ENCODE data around the gene DYNC2LI1.

The DYNC2LI1 gene

DNA sequence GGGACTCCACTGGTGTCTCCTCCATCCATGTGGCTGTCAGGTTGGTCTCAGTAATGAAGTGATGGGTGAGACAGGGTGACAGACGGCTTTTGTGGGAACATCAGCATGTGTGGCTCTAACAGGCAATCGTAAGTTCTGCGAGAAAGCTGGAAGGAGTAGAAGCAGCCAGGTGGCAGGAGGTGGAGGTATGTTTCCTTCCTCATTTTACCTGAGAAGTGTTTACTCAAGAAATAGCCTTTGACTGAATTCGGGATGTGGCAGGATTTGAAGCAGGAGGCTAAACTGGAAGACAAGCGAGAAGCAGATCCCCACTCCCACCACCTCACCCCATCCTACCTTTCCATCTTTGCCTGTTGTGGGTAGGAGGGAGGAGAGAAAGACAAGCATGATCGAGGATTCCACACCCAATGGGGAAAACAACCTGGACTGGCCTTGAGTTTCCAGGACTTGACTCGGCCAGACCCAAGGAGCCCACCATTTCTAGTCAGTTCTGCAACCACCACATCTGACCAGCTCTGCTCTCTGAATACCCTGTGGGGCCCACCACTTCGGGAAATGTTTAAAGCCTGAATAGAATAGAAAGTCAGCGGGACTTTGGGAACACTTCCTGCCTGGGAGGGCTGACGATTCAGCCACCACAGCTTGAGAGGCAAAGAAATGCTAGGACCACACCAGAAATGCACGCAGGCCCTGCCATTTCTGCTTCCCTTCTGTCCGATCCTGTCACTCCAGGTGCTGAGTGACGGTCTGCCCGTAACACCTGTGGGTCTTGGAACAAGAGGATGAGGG is 66.1 kb downstream of the DYNC2LI1 start:
- H3K36me3 ChIP-seq (replicated peaks; ENCODE audit: insufficient read depth, low read length) = no peaks in the 10 kb centered on the region
- no peak overlapping the region for H3K4me2 ChIP-seq (ENCODE audit: low read depth, low read length)
- DNase-seq = no peak
- H3K27me3 ChIP-seq (replicated peaks; ENCODE audit: insufficient read depth, low read length) = no peaks in the 10 kb centered on the region
- no peaks in the 10 kb centered on the region for H4K20me1 ChIP-seq (ENCODE audit: insufficient read depth, low read length)
- H3K4me1 ChIP-seq (ENCODE audit: low read length) = no peaks in the 10 kb centered on the region
- H3K9me2 ChIP-seq (replicated peaks; ENCODE audit: insufficient read depth, low read length) = no peaks in the 10 kb centered on the region
- no peak overlapping the region for H3K9ac ChIP-seq (ENCODE audit: low read length)
- H3K27ac ChIP-seq (ENCODE audit: low read length) = no peak overlapping the region
- no peak overlapping the region for H3K4me3 ChIP-seq (ENCODE audit: low read length)
- TF ChIP-seq, protein P1, sequence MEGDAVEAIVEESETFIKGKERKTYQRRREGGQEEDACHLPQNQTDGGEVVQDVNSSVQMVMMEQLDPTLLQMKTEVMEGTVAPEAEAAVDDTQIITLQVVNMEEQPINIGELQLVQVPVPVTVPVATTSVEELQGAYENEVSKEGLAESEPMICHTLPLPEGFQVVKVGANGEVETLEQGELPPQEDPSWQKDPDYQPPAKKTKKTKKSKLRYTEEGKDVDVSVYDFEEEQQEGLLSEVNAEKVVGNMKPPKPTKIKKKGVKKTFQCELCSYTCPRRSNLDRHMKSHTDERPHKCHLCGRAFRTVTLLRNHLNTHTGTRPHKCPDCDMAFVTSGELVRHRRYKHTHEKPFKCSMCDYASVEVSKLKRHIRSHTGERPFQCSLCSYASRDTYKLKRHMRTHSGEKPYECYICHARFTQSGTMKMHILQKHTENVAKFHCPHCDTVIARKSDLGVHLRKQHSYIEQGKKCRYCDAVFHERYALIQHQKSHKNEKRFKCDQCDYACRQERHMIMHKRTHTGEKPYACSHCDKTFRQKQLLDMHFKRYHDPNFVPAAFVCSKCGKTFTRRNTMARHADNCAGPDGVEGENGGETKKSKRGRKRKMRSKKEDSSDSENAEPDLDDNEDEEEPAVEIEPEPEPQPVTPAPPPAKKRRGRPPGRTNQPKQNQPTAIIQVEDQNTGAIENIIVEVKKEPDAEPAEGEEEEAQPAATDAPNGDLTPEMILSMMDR (IDR thresholded peaks at IDR 0.05; ENCODE audit: low read length) = no peak
- TF ChIP-seq EZH2phosphoT487 (IDR thresholded peaks at IDR 0.05; ENCODE audit: low read length) = no peak
- no peak for TF ChIP-seq EZH2 (optimal IDR thresholded peaks at IDR 0.05; ENCODE audit: low read depth, low read length)
- H3F3A ChIP-seq (ENCODE audit: insufficient read depth, low read length) = no peaks in the 10 kb centered on the region
- H2AFZ ChIP-seq (ENCODE audit: low read length) = no peak overlapping the region
- H3K9me3 ChIP-seq (replicated peaks; ENCODE audit: insufficient read depth, low read length) = no peaks in the 10 kb centered on the region
- H3K79me2 ChIP-seq (ENCODE audit: low read length) = no peaks in the 10 kb centered on the region

DNA sequence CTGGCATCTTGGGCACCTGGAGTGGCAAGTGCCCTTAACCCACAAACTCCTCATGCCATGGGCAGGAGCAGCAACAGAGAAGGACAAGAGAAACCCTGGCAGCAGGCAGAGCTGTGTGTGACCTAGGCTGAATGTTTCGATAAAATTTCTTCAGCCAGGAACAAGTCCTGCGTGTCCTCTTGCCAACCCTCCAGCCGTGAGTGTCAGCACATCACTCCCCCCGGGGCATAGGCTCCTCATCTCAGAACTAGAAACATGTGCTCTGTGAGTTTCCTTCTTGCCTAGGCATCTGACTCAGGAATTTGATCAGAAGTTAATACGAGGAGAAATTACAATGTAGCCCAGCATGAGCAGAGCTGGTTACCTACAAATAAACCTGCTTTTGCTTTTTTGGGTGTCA is 67.1 kb downstream of the DYNC2LI1 start:
- Histone ChIP-seq H3K9me3 (replicated peaks; ENCODE audit: insufficient read depth, low read length) (no peaks in the 10 kb centered on the region), H3F3A (ENCODE audit: insufficient read depth, low read length) (no peaks in the 10 kb centered on the region), H3K79me2 (ENCODE audit: low read length) (no peaks in the 10 kb centered on the region), H3K9me2 (replicated peaks; ENCODE audit: insufficient read depth, low read length) (no peaks in the 10 kb centered on the region), H4K20me1 (ENCODE audit: insufficient read depth, low read length) (no peaks in the 10 kb centered on the region), H3K27ac (ENCODE audit: low read length) (no peak overlapping the region), H2AFZ (ENCODE audit: low read length) (no peak overlapping the region), H3K4me2 (ENCODE audit: low read depth, low read length) (no peak overlapping the region), H3K36me3 (replicated peaks; ENCODE audit: insufficient read depth, low read length) (no peaks in the 10 kb centered on the region), H3K4me1 (ENCODE audit: low read length) (no peaks in the 10 kb centered on the region), H3K27me3 (replicated peaks; ENCODE audit: insufficient read depth, low read length) (no peaks in the 10 kb centered on the region), H3K4me3 (ENCODE audit: low read length) (no peak overlapping the region), H3K9ac (ENCODE audit: low read length) (no peak overlapping the region)
- TF ChIP-seq EZH2 (optimal IDR thresholded peaks at IDR 0.05; ENCODE audit: low read depth, low read length) (no peak), EZH2phosphoT487 (IDR thresholded peaks at IDR 0.05; ENCODE audit: low read length) (no peak)
- TF ChIP-seq, protein P1 (IDR thresholded peaks at IDR 0.05; ENCODE audit: low read length) = no peak
- no peak for DNase-seq

DNA sequence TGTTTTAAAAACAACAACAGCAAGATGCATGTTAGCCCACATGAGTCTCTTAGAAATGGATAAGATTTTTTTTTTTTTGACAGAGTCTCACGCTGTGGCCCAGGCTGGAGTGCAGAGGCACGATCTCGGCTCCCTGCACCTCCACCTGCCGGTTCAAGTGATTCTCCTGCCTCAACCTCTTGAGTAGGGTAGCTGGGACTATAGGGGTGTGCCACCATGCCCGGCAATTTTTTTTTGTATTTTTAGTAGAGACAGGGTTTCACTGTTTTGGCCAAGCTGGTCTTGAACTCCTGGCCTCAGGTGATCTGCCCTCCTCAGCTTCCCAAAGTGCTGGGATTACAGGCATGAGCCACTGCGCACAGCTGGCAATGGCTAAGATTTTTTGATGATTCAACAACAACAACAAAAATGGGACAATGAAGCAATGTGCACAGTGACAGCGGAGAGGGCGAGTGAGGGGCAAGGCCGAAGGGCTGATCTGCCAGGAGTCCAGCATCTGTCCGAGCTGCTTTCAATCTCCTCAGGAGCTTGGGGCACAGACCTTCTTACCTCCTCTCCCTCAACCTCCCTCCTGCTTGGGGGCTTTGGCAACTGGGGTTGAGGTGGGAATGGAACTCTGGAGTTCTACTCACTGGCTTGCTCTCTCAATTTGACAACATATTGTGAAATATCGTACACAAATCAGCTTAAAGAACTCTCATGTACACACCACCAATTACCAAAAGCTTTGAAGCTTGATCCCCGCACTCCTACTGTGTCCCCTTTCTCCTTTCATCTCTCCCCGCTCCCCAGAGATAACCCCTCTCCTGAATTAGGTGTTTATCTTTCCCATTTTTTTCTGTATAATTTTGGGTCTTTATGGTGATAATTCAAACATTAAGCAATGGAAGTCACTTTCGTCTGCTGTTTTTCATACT is 68.4 kb downstream of the DYNC2LI1 start:
- Histone ChIP-seq H3K4me2 (ENCODE audit: low read depth, low read length) (no peak overlapping the region), H3K9ac (ENCODE audit: low read length) (no peak overlapping the region), H2AFZ (ENCODE audit: low read length) (no peak overlapping the region), H3F3A (ENCODE audit: insufficient read depth, low read length) (no peaks in the 10 kb centered on the region), H3K9me2 (replicated peaks; ENCODE audit: insufficient read depth, low read length) (no peaks in the 10 kb centered on the region), H4K20me1 (ENCODE audit: insufficient read depth, low read length) (no peaks in the 10 kb centered on the region), H3K27ac (ENCODE audit: low read length) (no peak overlapping the region), H3K27me3 (replicated peaks; ENCODE audit: insufficient read depth, low read length) (no peaks in the 10 kb centered on the region), H3K4me3 (ENCODE audit: low read length) (no peak overlapping the region), H3K9me3 (replicated peaks; ENCODE audit: insufficient read depth, low read length) (no peaks in the 10 kb centered on the region), H3K79me2 (ENCODE audit: low read length) (no peaks in the 10 kb centered on the region), H3K4me1 (ENCODE audit: low read length) (no peaks in the 10 kb centered on the region), H3K36me3 (replicated peaks; ENCODE audit: insufficient read depth, low read length) (no peaks in the 10 kb centered on the region)
- no peak for DNase-seq
- TF ChIP-seq, protein P1 (IDR thresholded peaks at IDR 0.05; ENCODE audit: low read length) = no peak
- no peak for TF ChIP-seq EZH2phosphoT487 (IDR thresholded peaks at IDR 0.05; ENCODE audit: low read length)
- no peak for TF ChIP-seq EZH2 (optimal IDR thresholded peaks at IDR 0.05; ENCODE audit: low read depth, low read length)

Measured in MM.1S (cell line).